ENCODE results near the gene KCNIP4.
"Not testable (repeated sequence)": the region's sequence is repeated elsewhere in the genome, so short reads cannot be mapped to it uniquely, and the experiment has no call there.

KCNIP4 gene

GRCh38 chr4:20809812-20810211 is 1138.8 kb downstream of the KCNIP4 start:
- no peaks in the 10 kb centered on the region for H3K4me1 ChIP-seq (ENCODE audit: control insufficient read depth, insufficient read depth, low read length)
- no peak overlapping the region for H3K4me3 ChIP-seq (ENCODE audit: low read length in 2 of 2)
- H3K27ac ChIP-seq (ENCODE audit: low read length), result no peak overlapping the region
- H3K36me3 ChIP-seq (ENCODE audit: control insufficient read depth in 2 of 2, insufficient read depth in 2 of 2, low read length in 2 of 2), result no peaks in the 10 kb centered on the region
- no peaks in the 10 kb centered on the region for H3K9me3 ChIP-seq (ENCODE audit: control insufficient read depth in 2 of 2, low read length in 2 of 2)
- no peaks in the 10 kb centered on the region for H3K27me3 ChIP-seq (ENCODE audit: control insufficient read depth in 1 of 2, insufficient read depth in 2 of 2, low read length in 2 of 2)
- H3K9ac ChIP-seq (ENCODE audit: low read length in 2 of 2), result no peak overlapping the region

DNA sequence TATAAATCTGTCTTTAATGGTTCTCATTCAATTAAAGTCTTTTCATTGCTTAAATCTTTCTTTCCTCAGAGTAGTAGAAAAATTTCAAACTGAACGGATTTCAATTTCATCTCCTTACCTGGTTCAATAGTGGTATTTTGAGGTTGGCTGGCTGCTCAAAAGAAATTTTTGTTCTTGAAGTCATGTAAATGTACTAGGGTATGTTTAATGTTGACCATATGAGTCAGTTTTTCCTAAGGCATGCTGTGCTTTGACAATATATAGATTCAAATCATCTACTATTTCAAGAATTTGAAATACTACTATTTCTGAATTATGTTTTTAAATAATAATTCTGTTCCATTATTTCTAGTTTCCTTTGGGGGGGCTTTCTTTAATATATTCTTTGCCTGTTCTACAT is 1142.9 kb downstream of the KCNIP4 start:
- Histone ChIP-seq H3K4me3 (ENCODE audit: low read length in 2 of 2) (no peak overlapping the region), H3K27me3 (ENCODE audit: control insufficient read depth in 1 of 2, insufficient read depth in 2 of 2, low read length in 2 of 2) (no peaks in the 10 kb centered on the region), H3K9ac (ENCODE audit: low read length in 2 of 2) (no peak overlapping the region), H3K36me3 (ENCODE audit: control insufficient read depth in 2 of 2, insufficient read depth in 2 of 2, low read length in 2 of 2) (no peaks in the 10 kb centered on the region), H3K27ac (ENCODE audit: low read length) (no peak overlapping the region), H3K9me3 (ENCODE audit: control insufficient read depth in 2 of 2, low read length in 2 of 2) (no peaks in the 10 kb centered on the region), H3K4me1 (ENCODE audit: control insufficient read depth, insufficient read depth, low read length) (no peaks in the 10 kb centered on the region)

DNA sequence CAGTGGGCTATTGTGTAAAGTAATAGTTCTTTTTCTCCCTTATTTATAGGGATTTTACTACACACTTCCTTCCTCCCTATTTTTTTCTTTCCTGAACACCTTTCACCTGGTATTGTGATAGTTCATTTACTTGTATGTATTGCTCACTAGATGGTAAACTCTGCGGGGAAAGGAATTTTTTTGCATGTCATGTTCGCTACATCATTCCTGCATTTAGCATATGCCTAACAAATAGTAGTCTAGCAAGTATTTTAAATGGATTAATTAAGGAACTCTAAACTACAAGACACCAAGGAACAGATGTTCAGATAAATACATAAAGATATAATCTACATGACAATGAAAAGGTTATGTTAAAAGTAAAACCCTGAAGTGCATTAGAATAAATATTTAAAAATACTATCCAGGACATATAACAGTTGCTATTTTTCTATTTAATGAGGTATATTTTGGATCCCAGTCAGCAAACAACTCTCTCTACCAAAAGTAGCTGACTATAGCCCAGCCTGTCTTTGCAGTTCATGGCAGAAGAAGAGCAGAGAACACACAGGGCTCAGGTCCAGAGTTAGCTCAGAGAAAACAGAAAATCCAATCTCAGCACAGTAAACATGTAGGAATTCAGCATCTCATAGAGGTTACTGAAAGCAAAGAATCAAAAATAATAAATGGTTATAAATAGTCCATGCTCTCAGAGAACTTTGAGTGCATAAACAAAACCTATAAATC is 1160.5 kb downstream of the KCNIP4 start:
- Histone ChIP-seq H3K27me3 (ENCODE audit: control insufficient read depth in 1 of 2, insufficient read depth in 2 of 2, low read length in 2 of 2) (no peaks in the 10 kb centered on the region), H3K9ac (ENCODE audit: low read length in 2 of 2) (no peak overlapping the region), H3K9me3 (ENCODE audit: control insufficient read depth in 2 of 2, low read length in 2 of 2) (no peaks in the 10 kb centered on the region), H3K36me3 (ENCODE audit: control insufficient read depth in 2 of 2, insufficient read depth in 2 of 2, low read length in 2 of 2) (no peaks in the 10 kb centered on the region), H3K4me3 (ENCODE audit: low read length in 2 of 2) (no peak overlapping the region), H3K4me1 (ENCODE audit: control insufficient read depth, insufficient read depth, low read length) (no peaks in the 10 kb centered on the region), H3K27ac (ENCODE audit: low read length) (no peak overlapping the region)

DNA sequence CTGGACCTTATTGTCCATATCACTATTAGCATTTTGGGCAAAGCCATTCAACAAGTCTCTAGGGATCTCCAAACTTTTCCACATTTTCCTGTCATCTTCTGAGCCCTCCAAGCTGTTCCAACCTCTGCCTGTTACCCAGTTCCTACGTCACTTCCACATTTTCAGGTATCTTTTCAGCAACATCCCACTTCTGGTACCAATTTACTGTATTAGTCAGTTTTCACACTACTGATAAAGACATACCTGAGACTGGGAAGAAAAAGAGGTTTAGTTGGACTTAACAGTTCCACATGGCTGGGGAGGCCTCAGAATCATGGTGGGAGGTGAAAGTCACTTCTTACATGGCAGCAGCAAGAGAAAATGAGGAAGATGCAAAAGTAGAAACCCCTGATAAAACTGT is 1165.4 kb downstream of the KCNIP4 start:
- H3K9ac ChIP-seq (ENCODE audit: low read length in 2 of 2), result not testable (repeated sequence)

DNA sequence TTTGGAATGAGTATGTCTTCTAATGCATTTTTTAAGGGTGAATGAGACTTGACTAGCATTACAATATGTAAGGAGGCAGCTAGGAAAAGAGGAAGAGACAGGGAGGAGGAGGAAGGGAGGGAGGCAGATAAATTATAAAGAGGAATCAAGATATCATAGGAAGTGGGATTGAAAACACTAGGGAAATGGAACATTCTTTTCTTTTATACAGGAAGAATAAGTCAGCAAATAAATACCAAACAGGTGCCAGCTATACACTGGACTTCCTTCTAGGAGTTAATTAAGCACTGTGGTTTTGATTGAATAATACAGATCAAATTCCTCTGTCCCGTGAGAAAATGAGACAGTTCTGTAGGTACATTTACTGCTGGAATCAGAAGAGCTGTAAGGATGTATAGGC is 1169.7 kb downstream of the KCNIP4 start:
- Histone ChIP-seq H3K4me1 (ENCODE audit: control insufficient read depth, insufficient read depth, low read length) (no peaks in the 10 kb centered on the region), H3K9me3 (ENCODE audit: control insufficient read depth in 2 of 2, low read length in 2 of 2) (peaks cover 0 to 13% of the 10 kb centered on the region in 2 donors), H3K4me3 (ENCODE audit: low read length in 2 of 2) (no peak overlapping the region), H3K9ac (ENCODE audit: low read length in 2 of 2) (no peak overlapping the region), H3K27me3 (ENCODE audit: control insufficient read depth in 1 of 2, insufficient read depth in 2 of 2, low read length in 2 of 2) (no peaks in the 10 kb centered on the region), H3K36me3 (ENCODE audit: control insufficient read depth in 2 of 2, insufficient read depth in 2 of 2, low read length in 2 of 2) (no peaks in the 10 kb centered on the region), H3K27ac (ENCODE audit: low read length) (no peak overlapping the region)

More for the DNA sequence above, 1165.4 kb downstream of the KCNIP4 start:
- not testable (repeated sequence) for H3K4me1 ChIP-seq (ENCODE audit: control insufficient read depth, insufficient read depth, low read length); H3K36me3 ChIP-seq (ENCODE audit: control insufficient read depth in 2 of 2, insufficient read depth in 2 of 2, low read length in 2 of 2); H3K4me3 ChIP-seq (ENCODE audit: low read length in 2 of 2); H3K27me3 ChIP-seq (ENCODE audit: control insufficient read depth in 1 of 2, insufficient read depth in 2 of 2, low read length in 2 of 2); H3K27ac ChIP-seq (ENCODE audit: low read length)
- peaks cover 0 to 13% of the 10 kb centered on the region in 2 donors for H3K9me3 ChIP-seq (ENCODE audit: control insufficient read depth in 2 of 2, low read length in 2 of 2)

GRCh38 chr4:20773144-20773997 is 1175.2 kb downstream of the KCNIP4 start:
- Histone ChIP-seq H3K27ac (ENCODE audit: low read length) (no peak overlapping the region), H3K27me3 (ENCODE audit: control insufficient read depth in 1 of 2, insufficient read depth in 2 of 2, low read length in 2 of 2) (no peaks in the 10 kb centered on the region), H3K4me1 (ENCODE audit: control insufficient read depth, insufficient read depth, low read length) (no peaks in the 10 kb centered on the region), H3K9ac (ENCODE audit: low read length in 2 of 2) (no peak overlapping the region), H3K36me3 (ENCODE audit: control insufficient read depth in 2 of 2, insufficient read depth in 2 of 2, low read length in 2 of 2) (no peaks in the 10 kb centered on the region), H3K4me3 (ENCODE audit: low read length in 2 of 2) (no peak overlapping the region), H3K9me3 (ENCODE audit: control insufficient read depth in 2 of 2, low read length in 2 of 2) (no peaks in the 10 kb centered on the region)

DNA sequence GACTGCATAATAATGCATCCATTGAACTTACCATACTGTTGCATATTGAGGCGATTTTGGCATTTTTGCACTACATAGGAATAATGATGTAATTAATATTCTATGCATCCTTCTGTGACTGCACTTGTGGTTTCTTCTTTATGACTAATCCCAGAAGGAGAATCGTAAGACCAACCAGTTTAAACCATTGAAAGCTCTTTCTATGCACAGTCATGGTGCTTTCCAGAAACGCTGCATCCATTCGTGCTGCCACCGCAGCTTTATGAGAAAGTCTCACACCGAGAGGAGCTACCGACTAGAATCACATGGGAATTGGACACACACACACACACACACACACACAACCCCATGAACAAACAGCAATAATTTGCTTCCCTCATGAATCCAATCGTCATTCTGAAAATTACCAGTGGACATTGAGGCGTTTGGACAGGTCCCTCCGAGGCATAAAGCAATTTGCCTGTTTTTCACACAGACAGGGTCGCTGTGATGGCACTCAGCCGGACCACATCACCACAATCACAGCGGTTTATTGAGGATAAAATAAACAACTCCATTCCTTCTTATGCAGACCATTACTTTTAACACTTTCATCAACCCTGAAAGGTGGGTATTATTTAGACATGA is 1184.1 kb downstream of the KCNIP4 start:
- no peaks in the 10 kb centered on the region for H3K36me3 ChIP-seq (ENCODE audit: control insufficient read depth in 2 of 2, insufficient read depth in 2 of 2, low read length in 2 of 2)
- H3K4me1 ChIP-seq (ENCODE audit: control insufficient read depth, insufficient read depth, low read length), result no peaks in the 10 kb centered on the region
- H3K4me3 ChIP-seq (ENCODE audit: low read length in 2 of 2), result no peak overlapping the region
- H3K9me3 ChIP-seq (ENCODE audit: control insufficient read depth in 2 of 2, low read length in 2 of 2), result no peaks in the 10 kb centered on the region
- H3K27me3 ChIP-seq (ENCODE audit: control insufficient read depth in 1 of 2, insufficient read depth in 2 of 2, low read length in 2 of 2), result no peaks in the 10 kb centered on the region
- H3K27ac ChIP-seq (ENCODE audit: low read length), result no peak overlapping the region
- H3K9ac ChIP-seq (ENCODE audit: low read length in 2 of 2), result no peak overlapping the region

DNA sequence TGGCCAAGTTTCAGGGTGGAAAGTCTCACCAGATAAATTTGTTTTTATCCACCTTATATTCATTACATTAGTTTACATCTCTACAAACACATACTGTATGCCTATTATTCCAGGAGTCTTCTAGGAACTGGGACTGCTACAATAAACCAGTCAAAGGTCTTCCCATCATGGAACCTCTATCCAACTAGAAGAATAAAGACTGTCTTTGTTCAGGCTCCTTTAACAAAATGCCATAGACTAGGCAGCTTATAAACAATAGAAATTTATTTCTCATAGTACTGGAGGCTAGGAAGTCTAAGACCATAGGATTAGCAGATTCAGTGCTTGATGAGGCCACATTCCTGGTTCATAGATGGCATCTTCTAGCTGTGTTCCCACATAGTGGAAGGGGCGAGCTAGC is 1186.7 kb downstream of the KCNIP4 start:
- H3K4me3 ChIP-seq (ENCODE audit: low read length in 2 of 2), result no peak overlapping the region
- H3K27ac ChIP-seq (ENCODE audit: low read length), result no peak overlapping the region
- H3K9ac ChIP-seq (ENCODE audit: low read length in 2 of 2), result no peak overlapping the region
- H3K36me3 ChIP-seq (ENCODE audit: control insufficient read depth in 2 of 2, insufficient read depth in 2 of 2, low read length in 2 of 2), result no peaks in the 10 kb centered on the region
- H3K4me1 ChIP-seq (ENCODE audit: control insufficient read depth, insufficient read depth, low read length), result no peaks in the 10 kb centered on the region
- no peaks in the 10 kb centered on the region for H3K27me3 ChIP-seq (ENCODE audit: control insufficient read depth in 1 of 2, insufficient read depth in 2 of 2, low read length in 2 of 2)
- no peaks in the 10 kb centered on the region for H3K9me3 ChIP-seq (ENCODE audit: control insufficient read depth in 2 of 2, low read length in 2 of 2)

DNA sequence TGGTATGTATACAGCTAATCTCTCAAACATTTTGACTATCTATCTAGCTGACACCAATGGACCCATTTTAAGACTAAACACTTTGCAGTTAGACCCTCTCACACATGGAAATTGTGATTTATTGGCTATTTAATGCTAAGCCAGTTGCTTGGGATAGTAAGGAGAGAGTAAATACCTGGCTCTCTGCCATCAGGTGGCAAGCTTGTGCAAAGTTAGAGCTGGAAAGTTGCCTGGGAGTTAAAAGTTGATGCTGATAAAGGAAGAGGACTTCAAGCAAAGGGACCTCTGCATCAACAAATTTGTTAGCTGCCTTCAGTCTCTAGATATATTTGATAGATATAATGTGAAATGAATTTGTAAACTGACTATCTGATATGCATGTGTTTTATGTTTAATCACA is 1187.2 kb downstream of the KCNIP4 start:
- H3K27ac ChIP-seq (ENCODE audit: low read length), result no peak overlapping the region
- H3K27me3 ChIP-seq (ENCODE audit: control insufficient read depth in 1 of 2, insufficient read depth in 2 of 2, low read length in 2 of 2), result no peaks in the 10 kb centered on the region
- no peaks in the 10 kb centered on the region for H3K36me3 ChIP-seq (ENCODE audit: control insufficient read depth in 2 of 2, insufficient read depth in 2 of 2, low read length in 2 of 2)
- H3K9ac ChIP-seq (ENCODE audit: low read length in 2 of 2), result no peak overlapping the region
- no peaks in the 10 kb centered on the region for H3K4me1 ChIP-seq (ENCODE audit: control insufficient read depth, insufficient read depth, low read length)
- no peaks in the 10 kb centered on the region for H3K9me3 ChIP-seq (ENCODE audit: control insufficient read depth in 2 of 2, low read length in 2 of 2)
- no peak overlapping the region for H3K4me3 ChIP-seq (ENCODE audit: low read length in 2 of 2)

DNA sequence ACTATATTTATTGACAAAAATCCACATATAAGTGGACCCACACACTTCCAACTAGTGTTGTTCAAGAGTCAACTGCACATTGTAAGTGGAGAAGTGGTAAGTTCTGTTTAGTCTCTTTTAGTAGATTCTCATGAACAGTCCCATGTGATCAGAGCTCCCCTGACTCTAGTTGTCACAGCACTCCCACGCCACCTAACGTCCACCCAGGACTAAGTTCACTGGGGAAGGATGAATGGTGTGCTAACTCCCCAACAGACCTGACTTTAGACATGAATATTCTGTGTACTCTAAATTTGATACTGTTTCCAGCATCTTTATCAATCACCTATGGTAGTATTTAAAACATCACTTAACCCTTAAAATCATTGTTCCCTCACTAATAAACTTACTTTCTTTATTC is 1188.5 kb downstream of the KCNIP4 start:
- no peak overlapping the region for H3K27ac ChIP-seq (ENCODE audit: low read length)

More for the DNA sequence above, 1188.5 kb downstream of the KCNIP4 start:
- Histone ChIP-seq H3K27me3 (ENCODE audit: control insufficient read depth in 1 of 2, insufficient read depth in 2 of 2, low read length in 2 of 2) (no peaks in the 10 kb centered on the region), H3K4me1 (ENCODE audit: control insufficient read depth, insufficient read depth, low read length) (no peaks in the 10 kb centered on the region), H3K36me3 (ENCODE audit: control insufficient read depth in 2 of 2, insufficient read depth in 2 of 2, low read length in 2 of 2) (no peaks in the 10 kb centered on the region), H3K4me3 (ENCODE audit: low read length in 2 of 2) (no peak overlapping the region), H3K9ac (ENCODE audit: low read length in 2 of 2) (no peak overlapping the region), H3K9me3 (ENCODE audit: control insufficient read depth in 2 of 2, low read length in 2 of 2) (no peaks in the 10 kb centered on the region)
